DMS 273 treated with DMSO at 0.1 percent for 48 hours (cell line): Measurements from ENCODE around the gene CATSPER4.
A peak's percentile ranks its signal among the peaks of the same experiment; 100 is the strongest.
"Not testable (repeated sequence)": the region's sequence is repeated elsewhere in the genome, so short reads cannot be mapped to it uniquely, and the experiment has no call there.

Source experiments
- DNase-seq: peaks from one replicate; lab custom pipeline; 2025; lab: John Stamatoyannopoulos, UW

Gene CATSPER4

GRCh38 chr1:26195805-26196204 is 5.4 kb downstream of the CATSPER4 start:
- no peak for DNase-seq

GRCh38 chr1:26197301-26197700 is 6.9 kb downstream of the CATSPER4 start:
- no peak for DNase-seq

GRCh38 chr1:26197813-26198212 is 7.4 kb downstream of the CATSPER4 start:
- DNase-seq: no peak

- DNase-seq: no peak
Observed at GRCh38 chr1:26200413-26200812, 10.0 kb downstream of the CATSPER4 start.

- DNase-seq: no peak
Observed at GRCh38 chr1:26203642-26204318, 13.4 kb downstream of the CATSPER4 start.

DNA sequence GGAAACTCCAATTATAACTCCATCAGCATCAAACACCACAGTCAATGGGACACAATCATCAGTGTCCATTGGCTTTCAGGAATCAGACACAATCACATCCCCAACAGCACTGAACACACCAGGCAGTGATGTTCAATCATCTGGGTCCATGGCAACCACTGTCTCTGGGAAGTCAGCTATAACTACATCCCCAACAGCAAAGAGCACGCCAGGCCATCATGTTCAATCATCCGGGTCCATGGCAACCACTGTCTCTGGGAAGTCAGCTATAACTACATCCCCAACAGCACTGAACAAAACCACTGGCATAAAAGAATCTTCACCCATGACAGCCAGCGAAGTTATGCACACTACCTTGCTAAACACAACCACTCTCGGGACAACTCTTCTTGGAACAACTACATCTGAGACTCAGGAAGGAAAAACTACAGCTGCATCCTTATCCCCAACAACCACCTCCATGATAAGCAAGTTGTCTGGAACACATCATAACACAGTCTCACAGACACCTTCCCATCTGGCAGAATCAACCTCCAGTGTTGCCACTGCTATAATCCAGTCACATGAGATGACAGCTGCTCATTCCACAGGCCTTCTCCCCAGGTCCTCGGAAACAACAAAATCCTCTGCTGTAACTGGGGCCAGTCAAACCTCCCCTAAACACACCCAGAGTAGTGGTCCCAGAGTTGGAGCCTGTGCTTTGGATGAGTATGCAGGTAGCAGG is 19.9 kb downstream of the CATSPER4 start:
- no peak for DNase-seq

- no peak for DNase-seq
Observed at GRCh38 chr1:26212726-26213125, 22.3 kb downstream of the CATSPER4 start.

GRCh38 chr1:26213335-26213905 is 23.0 kb downstream of the CATSPER4 start:
- no peak for DNase-seq

DNA sequence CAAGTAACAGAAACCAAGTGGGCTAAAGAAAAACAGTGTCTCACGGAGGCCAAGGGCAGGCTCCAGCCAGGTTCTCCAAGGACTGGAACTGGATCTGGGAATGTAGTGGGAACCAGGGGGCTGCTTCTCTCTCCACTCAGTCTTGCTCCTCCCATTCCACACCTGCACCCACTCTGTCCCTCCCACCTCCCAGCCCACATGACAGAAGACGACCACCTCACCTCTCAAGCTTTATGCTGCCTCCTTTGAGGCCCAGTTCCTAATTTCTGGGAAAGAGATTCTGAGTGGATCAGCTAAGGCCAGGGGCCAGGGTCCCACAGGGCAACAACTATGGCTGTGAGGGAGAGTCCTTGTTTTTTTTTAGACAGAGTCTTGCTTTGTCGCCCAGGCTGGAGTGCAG is 24.8 kb downstream of the CATSPER4 start:
- no peak for DNase-seq

- DNase-seq: no peak
Observed at GRCh38 chr1:26218906-26219494, 28.6 kb downstream of the CATSPER4 start.

DNA sequence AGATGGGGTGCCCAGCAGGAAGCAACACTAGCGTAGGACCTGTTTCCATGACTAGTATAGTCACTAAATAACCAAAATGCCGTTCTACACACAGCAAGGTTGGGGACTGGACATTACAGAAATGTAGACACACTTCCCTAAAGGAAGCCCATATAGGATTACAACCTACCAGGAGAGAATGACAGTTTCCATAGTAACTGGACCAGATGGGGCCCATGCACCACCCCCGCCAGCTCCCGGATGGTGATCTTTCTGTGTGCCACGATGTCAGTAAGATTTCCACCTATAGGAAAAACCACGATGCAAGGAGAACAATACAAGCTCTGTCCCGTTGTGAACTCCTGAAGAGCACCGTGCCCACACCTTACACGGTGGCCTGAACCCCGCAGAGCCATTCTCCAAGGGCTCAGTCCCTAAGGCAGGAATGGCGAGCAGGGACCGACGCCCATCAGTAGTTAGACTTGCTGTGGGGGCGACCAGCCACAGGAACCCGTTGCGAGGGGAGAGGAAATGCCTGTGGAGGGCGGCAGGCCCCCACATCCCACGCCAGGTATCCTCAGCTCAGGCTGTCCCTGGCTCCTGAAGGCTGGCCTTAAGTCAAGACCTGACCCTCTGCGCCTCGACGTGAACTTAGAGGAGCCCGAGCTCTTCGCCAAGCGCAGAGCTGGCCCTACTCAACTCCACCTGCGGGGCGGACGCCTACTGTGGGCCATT is 30.0 kb downstream of the CATSPER4 start:
- peak; percentile 61 for DNase-seq

DNA sequence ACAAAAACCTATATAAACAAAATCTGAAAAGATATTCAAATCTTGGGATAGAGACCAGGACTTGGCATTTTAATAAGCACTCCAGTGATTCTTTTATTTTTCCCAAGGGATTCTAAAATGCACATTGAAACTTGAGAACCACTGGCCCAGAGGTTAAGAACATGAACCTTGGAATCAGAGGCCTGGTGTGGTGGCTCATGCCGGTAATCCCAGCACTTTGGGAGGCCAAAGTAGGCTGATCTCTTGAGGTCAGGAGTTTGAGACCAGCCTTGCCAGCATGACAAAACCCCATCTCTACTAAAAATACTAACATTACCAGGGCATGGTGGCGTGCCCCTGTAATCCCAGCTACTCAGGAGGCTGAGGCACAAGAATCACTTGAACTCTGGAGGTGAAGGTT is 30.7 kb downstream of the CATSPER4 start:
- DNase-seq: no peak

GRCh38 chr1:26224606-26225005 is 34.2 kb downstream of the CATSPER4 start:
- DNase-seq: no peak

DNA sequence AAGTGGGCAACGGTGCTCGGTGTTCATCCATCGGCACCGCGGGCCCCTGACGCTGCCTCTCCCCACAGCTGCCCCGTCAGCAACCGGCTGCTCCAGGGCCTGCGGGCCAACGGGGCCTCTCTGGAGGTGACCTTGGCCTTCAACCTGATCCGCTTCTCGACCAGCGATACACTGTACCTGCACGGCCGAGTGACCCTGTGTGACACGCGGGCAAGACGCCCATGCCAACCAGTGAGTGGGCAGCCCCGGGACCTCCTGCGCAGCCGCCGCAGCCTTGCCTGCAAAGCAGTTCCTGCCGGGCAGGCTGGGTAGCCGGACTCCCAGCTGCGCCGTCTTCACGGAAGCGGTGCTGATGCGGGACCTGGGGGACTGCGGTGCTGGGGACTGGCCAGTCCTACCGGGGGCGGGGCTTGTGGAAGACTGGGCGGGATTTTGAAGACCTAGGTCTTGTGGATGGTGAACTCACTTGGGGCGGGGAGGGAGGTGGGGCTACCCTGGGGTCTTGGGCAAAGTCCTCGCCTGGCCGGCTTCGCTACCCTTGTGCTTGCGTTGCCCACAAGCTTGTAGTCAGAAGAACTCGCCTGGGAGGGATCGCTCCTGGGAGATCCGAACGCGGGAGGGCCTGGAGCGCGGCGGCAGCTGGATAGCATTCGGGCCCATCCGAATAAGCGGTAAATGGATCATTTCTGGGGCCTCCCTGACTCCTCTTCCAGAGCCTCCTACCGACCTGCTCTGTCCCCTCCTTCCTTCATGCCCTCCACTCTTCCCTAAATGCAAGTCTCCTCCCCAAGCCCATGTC is 34.8 kb downstream of the CATSPER4 start:
- no peak for DNase-seq

GRCh38 chr1:26230682-26231081 is 40.3 kb downstream of the CATSPER4 start:
- not testable (repeated sequence) for DNase-seq

- DNase-seq: peak; percentile 92
Observed at GRCh38 chr1:26233903-26234643, 43.7 kb downstream of the CATSPER4 start, which contains the start of gene CEP85. Gene CEP85 (plus strand): TSS chr1:26234200. CDS start chr1:26239784, 5,584 bp downstream.

DNA sequence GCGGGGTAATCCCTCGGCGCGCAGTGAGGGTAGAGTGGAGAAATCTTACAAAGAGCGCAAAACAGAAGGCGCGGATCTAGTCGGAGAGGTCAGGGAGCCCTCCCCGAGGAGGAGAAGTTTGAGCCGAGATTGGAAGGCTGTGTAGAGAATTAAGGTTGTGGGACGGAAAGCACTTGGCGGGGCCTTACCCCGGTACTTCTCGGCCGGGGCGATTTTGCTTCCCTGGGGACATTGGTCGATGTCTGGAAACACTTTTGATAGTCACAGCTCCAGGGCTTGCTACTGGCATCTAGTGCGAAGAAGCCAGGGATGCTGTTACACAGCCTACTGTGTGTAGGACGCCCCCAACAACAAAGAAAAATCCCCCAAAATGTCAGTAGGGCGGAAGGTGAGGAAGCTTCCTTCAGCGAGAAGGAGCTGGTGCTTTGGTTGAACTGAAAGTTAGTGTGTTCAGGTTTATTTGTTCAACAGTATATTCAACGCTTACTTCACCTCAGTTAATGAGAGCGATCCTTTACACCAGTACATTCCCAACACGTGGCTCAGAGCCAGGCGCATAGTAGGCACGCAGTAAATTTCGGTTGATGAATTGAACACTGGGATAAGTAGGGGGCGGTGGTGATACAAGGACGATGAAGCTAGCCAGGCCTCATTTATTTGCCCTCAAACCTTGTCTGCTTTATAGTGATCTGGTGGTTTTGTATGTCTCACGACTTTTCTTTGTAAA is 44.4 kb downstream of the CATSPER4 start:
- no peak for DNase-seq

DNA sequence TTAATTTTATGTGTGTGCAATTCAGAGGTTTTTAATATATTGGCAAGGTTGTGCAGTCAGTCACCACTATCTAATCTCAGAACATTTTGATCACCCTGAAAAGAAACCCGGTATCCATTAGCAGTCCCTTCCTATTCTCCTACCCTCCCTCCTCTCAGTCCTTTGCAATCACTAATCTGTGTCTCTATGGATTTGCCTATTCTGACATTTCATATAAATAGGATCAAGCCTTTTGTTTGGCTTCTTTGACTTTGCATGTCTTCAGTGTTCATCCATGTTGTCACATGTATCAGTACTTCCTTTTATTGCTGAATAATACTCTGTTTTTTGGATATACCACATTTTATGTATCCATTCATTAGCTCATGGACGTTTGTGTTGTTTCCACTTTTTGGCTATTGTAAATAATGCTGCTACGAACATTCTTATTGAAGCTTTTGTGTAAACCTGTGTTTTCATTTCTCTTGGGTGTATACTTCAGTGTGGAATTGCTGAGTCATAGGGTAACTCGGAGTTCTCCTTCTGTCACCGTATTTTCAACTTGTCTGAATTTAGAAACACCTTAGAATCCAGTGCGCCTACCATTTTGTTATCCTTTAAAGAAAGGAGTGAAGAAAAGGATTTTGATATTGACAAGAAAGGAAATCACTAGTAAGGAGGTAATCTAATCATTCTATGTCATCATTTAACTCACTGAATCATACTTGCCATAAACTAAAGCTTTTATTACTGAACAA is 47.0 kb downstream of the CATSPER4 start:
- DNase-seq: no peak

DNA sequence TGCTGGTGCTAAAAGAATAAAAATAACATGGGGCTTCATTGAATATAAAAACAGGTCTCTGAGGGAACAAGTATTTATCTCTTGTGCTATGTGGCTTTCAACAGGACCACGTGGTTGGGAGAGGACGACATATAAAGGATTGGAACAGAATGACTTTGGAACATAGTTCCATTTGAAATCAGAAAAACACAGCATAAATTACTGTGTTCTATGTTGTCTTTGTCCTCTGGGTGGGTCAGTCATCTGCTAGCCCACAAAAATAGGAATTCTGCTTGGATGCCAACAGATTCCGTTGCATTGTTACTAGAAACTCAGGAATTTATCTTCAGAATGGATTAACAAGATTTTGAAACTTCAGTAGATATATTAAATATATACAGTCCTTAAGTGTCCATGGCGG is 49.5 kb downstream of the CATSPER4 start:
- DNase-seq: no peak
